HepG2 (cell line): Measurements from ENCODE around the gene GRIFIN. TPM values are rescaled to one million over a fixed set of nuclear protein-coding genes. Genes with fewer than 3 reads are reported as not detected.

Experiments
- CAMTA2 ChIP-seq: sonication (generic); formaldehyde crosslinking; IDR thresholded peaks from 2 replicates; pipeline ENCODE4 v1.4.0; 2020; ENCODE audit warnings: mild to moderate bottlenecking, missing genetic modification reagents, borderline replicate concordance
- EHMT2 ChIP-seq: fragments of 200-600 bp; sonication (generic); IDR thresholded peaks from 2 replicates; pipeline ENCODE4 v1.7.0; 2017; ENCODE audit warnings: antibody characterized with exemption, low read depth, low read length, borderline replicate concordance
- FOXO1 ChIP-seq: sonication (generic); formaldehyde crosslinking; IDR thresholded peaks from 2 replicates; pipeline ENCODE4 v1.4.0; 2020; ENCODE audit warnings: missing genetic modification reagents
- GTF2F1 ChIP-seq: fragments of 150-350 bp; IDR thresholded peaks from 2 replicates; pipeline ENCODE4 v1.6.1; 2014; ENCODE audit warnings: low read length
- HNF4G ChIP-seq, 2 experiments: sonication (generic) in 1 of 2; formaldehyde crosslinking in 1 of 2; IDR thresholded peaks; 2 replicates each; pipeline versions ENCODE4 v1.4.0 to v1.6.1; 2011 to 2020; ENCODE audit warnings: borderline replicate concordance in 2 of 2, low read depth in 2 of 2, mild to moderate bottlenecking in 2 of 2, low read length in 1 of 2, missing genetic modification reagents in 1 of 2, moderate library complexity in 1 of 2
- HOXA3 ChIP-seq: sonication (generic); formaldehyde crosslinking; IDR thresholded peaks from 2 replicates; pipeline ENCODE4 v1.5.0; 2020; ENCODE audit warnings: missing genetic modification reagents
- HOXA5 ChIP-seq: sonication (generic); formaldehyde crosslinking; IDR thresholded peaks from 2 replicates; pipeline ENCODE4 v1.4.0; 2020; ENCODE audit warnings: missing genetic modification reagents
- HOXD1 ChIP-seq: sonication (generic); formaldehyde crosslinking; IDR thresholded peaks from 2 replicates; pipeline ENCODE4 v1.5.0; 2020; ENCODE audit warnings: missing genetic modification reagents
- KAT2B ChIP-seq: fragments of 150-350 bp; IDR thresholded peaks from 2 replicates; pipeline ENCODE4 v1.6.1; 2014; ENCODE audit warnings: low read depth, low read length, borderline replicate concordance
- KDM1A ChIP-seq: IDR thresholded peaks from 2 replicates; pipeline ENCODE4 v1.6.1; 2016; ENCODE audit warnings: missing compliant biosample characterization
- KDM3A ChIP-seq: IDR thresholded peaks from 2 replicates; pipeline ENCODE4 v1.6.1; 2018; ENCODE audit warnings: low read depth, missing compliant biosample characterization
- MBD4 ChIP-seq: IDR thresholded peaks from 2 replicates; pipeline ENCODE4 v1.6.1; 2012; ENCODE audit warnings: low read length, inconsistent platforms, borderline replicate concordance
- NFE2 ChIP-seq: sonication (generic); formaldehyde crosslinking; IDR thresholded peaks from 2 replicates; pipeline ENCODE4 v1.4.0; 2020; ENCODE audit warnings: missing genetic modification reagents
- PLRG1 ChIP-seq: fragments of 450-650 bp; conservative IDR thresholded peaks from 2 replicates; pipeline ENCODE4 v1.6.1; 2016
- POLR2AphosphoS5 ChIP-seq: IDR thresholded peaks from 2 replicates; pipeline ENCODE4 v1.6.1; 2012; ENCODE audit warnings: low read depth, low read length
- ZBTB38 ChIP-seq: sonication (generic); formaldehyde crosslinking; IDR thresholded peaks from 2 replicates; pipeline ENCODE4 v1.5.1; 2020; ENCODE audit warnings: mild to moderate bottlenecking, missing genetic modification reagents
- ZNF572 ChIP-seq: sonication (generic); formaldehyde crosslinking; IDR thresholded peaks from 2 replicates; pipeline ENCODE4 v1.5.1; 2020; ENCODE audit warnings: mild to moderate bottlenecking, missing genetic modification reagents
- ZNF580 ChIP-seq: IDR thresholded peaks from 2 replicates; pipeline ENCODE4 v1.6.1; 2016; ENCODE audit warnings: low read depth, borderline replicate concordance
- ZNF703 ChIP-seq: sonication (generic); formaldehyde crosslinking; IDR thresholded peaks from 2 replicates; pipeline ENCODE4 v1.5.1; 2020; ENCODE audit warnings: missing genetic modification reagents, mild to moderate bottlenecking, moderate library complexity, borderline replicate concordance
- ZNF782 ChIP-seq: sonication (generic); formaldehyde crosslinking; IDR thresholded peaks from 2 replicates; pipeline ENCODE4 v1.4.0; 2020; ENCODE audit warnings: missing genetic modification reagents, mild to moderate bottlenecking, borderline replicate concordance
- ZNF816 ChIP-seq: sonication (generic); formaldehyde crosslinking; IDR thresholded peaks from 2 replicates; pipeline ENCODE4 v1.8.0; 2022; ENCODE audit warnings: missing genetic modification reagents, mild to moderate bottlenecking, borderline replicate concordance
- polyA plus RNA-seq, 8 experiments: library from polyadenylated mRNA; depleted of rRNA in 3 of 8; stranded (reverse) in 7 of 8; unstranded in 1 of 8; fragments of >200 nt; fragmentation: Illumina TruSeq in 4 of 8; extraction: Trizol in 4 of 8; gene quantifications; 2 replicates each; pipeline versions ENCODE4 v1.2.1 to v1.2.3, GENCODE V29; 2011 to 2016; ENCODE audit warnings: low read depth in 4 of 8, missing spikeins in 1 of 8, mixed read lengths in 1 of 8; ENCODE audit not compliant: insufficient read depth in 1 of 8
- total RNA-seq, 5 experiments: library from RNA; depleted of rRNA; stranded (reverse); fragments of >200 nt; fragmentation: Illumina TruSeq; extraction: Trizol; gene quantifications; 2 replicates each; pipeline ENCODE4 v1.2.3, GENCODE V29; 2016; ENCODE audit warnings: low read depth in 1 of 5
- TF ChIP-seq, protein P1 (sequence below): sonication (generic); formaldehyde crosslinking; IDR thresholded peaks from 2 replicates; pipeline ENCODE4 v1.9.0; 2021; ENCODE audit warnings: missing genetic modification reagents, mild to moderate bottlenecking, borderline replicate concordance
- TF ChIP-seq, protein P2 (sequence below): sonication (generic); formaldehyde crosslinking; IDR thresholded peaks from 2 replicates; pipeline ENCODE4 v1.5.0; 2020; ENCODE audit warnings: missing genetic modification reagents
- TF ChIP-seq, protein P3 (sequence below): sonication (generic); formaldehyde crosslinking; IDR thresholded peaks from 2 replicates; pipeline ENCODE4 v1.4.0; 2020; ENCODE audit warnings: mild to moderate bottlenecking, missing genetic modification reagents

GRIFIN gene
- total and polyA plus RNA-seq, 2 of the 13 experiments (the other 11 are each of a cell fraction or from before 2014, with no cell fraction given): not detected

- TF ChIP-seq ZNF816 (CRISPR knock-in tag) (no peak), KDM1A (CRISPR knock-in tag) (no peak), KDM3A (CRISPR knock-in tag) (no peak), ZBTB38 (CRISPR knock-in tag) (no peak), ZNF580 (peak; percentile 40; the same call in 1 of the 2 replicates), ZNF703 (CRISPR knock-in tag) (no peak), KAT2B (no peak), ZNF782 (CRISPR knock-in tag) (no peak), MBD4 (no peak), HNF4G (IDR thresholded peaks at IDR 0.05; ENCODE audit: borderline replicate concordance, low read depth, low read length) (no peak), HNF4G (CRISPR knock-in tag; IDR thresholded peaks at IDR 0.05; ENCODE audit: borderline replicate concordance, low read depth) (peak; percentile 51; the same call in 1 of the 2 replicates), HOXA3 (peak; percentile 57; the same call in 1 of the 2 replicates), EHMT2 (no peak), HOXD1 (CRISPR knock-in tag) (peak; percentile 81; the same call in 1 of the 2 replicates), ZNF572 (CRISPR knock-in tag) (no peak; the same call in 1 of the 2 replicates), PLRG1 (no peak), CAMTA2 (no peak), FOXO1 (CRISPR knock-in tag) (peak; percentile 90), HOXA5 (CRISPR knock-in tag) (no peak), GTF2F1 (no peak), POLR2AphosphoS5 (no peak), NFE2 (CRISPR knock-in tag) (no peak)
- TF ChIP-seq, protein P1, sequence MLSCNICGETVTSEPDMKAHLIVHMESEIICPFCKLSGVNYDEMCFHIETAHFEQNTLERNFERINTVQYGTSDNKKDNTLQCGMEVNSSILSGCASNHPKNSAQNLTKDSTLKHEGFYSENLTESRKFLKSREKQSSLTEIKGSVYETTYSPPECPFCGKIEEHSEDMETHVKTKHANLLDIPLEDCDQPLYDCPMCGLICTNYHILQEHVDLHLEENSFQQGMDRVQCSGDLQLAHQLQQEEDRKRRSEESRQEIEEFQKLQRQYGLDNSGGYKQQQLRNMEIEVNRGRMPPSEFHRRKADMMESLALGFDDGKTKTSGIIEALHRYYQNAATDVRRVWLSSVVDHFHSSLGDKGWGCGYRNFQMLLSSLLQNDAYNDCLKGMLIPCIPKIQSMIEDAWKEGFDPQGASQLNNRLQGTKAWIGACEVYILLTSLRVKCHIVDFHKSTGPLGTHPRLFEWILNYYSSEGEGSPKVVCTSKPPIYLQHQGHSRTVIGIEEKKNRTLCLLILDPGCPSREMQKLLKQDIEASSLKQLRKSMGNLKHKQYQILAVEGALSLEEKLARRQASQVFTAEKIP: no peak
- TF ChIP-seq, protein P2, sequence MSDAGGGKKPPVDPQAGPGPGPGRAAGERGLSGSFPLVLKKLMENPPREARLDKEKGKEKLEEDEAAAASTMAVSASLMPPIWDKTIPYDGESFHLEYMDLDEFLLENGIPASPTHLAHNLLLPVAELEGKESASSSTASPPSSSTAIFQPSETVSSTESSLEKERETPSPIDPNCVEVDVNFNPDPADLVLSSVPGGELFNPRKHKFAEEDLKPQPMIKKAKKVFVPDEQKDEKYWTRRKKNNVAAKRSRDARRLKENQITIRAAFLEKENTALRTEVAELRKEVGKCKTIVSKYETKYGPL: no peak
- TF ChIP-seq, protein P3, sequence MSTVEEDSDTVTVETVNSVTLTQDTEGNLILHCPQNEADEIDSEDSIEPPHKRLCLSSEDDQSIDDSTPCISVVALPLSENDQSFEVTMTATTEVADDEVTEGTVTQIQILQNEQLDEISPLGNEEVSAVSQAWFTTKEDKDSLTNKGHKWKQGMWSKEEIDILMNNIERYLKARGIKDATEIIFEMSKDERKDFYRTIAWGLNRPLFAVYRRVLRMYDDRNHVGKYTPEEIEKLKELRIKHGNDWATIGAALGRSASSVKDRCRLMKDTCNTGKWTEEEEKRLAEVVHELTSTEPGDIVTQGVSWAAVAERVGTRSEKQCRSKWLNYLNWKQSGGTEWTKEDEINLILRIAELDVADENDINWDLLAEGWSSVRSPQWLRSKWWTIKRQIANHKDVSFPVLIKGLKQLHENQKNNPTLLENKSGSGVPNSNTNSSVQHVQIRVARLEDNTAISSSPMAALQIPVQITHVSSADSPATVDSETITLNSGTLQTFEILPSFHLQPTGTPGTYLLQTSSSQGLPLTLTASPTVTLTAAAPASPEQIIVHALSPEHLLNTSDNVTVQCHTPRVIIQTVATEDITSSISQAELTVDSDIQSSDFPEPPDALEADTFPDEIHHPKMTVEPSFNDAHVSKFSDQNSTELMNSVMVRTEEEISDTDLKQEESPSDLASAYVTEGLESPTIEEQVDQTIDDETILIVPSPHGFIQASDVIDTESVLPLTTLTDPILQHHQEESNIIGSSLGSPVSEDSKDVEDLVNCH (CRISPR knock-in tag): no peak
Measured at GRCh38 chr7:2510909-2511768, 34.9 kb upstream of the GRIFIN start (continued).
